Frontal cortex (tissue), 4 donors: ENCODE data around the gene FHOD1. TPM values are rescaled to one million over a fixed set of nuclear protein-coding genes. Genes with fewer than 3 reads are reported as not detected.
A peak's percentile ranks its signal among the peaks of the same experiment; 100 is the strongest.

Experiments
- DNase-seq, 2 donors: peaks; one replicate each; pipeline ENCODE4 v3.0.0; 2012; ENCODE audit warnings: low spot score in 2 of 2
- FAIRE-seq: peaks from 2 replicates; lab custom pipeline; 2012; peaks lifted over from hg19 to GRCh38; lab: Jason Lieb, UNC
- total RNA-seq: library from RNA; depleted of rRNA; stranded (reverse); fragments of >200 nt; gene quantifications from one replicate; pipeline ENCODE4 v1.2.3, GENCODE V29; 2014
- donor health status: control.
- donor health status: control.
- donor health status: control.

The FHOD1 gene
- total RNA-seq, 1 donor from 2014 or later, result 1.6 TPM

- no peak for FAIRE-seq
- no peak for DNase-seq
These were observed 5.6 kb upstream of the FHOD1 start for GRCh38 chr16:67252609-67253497.

GRCh38 chr16:67250045-67250327 lies 2.7 kb upstream of the FHOD1 start:
- DNase-seq, result no peak
- FAIRE-seq, result no peak

DNA sequence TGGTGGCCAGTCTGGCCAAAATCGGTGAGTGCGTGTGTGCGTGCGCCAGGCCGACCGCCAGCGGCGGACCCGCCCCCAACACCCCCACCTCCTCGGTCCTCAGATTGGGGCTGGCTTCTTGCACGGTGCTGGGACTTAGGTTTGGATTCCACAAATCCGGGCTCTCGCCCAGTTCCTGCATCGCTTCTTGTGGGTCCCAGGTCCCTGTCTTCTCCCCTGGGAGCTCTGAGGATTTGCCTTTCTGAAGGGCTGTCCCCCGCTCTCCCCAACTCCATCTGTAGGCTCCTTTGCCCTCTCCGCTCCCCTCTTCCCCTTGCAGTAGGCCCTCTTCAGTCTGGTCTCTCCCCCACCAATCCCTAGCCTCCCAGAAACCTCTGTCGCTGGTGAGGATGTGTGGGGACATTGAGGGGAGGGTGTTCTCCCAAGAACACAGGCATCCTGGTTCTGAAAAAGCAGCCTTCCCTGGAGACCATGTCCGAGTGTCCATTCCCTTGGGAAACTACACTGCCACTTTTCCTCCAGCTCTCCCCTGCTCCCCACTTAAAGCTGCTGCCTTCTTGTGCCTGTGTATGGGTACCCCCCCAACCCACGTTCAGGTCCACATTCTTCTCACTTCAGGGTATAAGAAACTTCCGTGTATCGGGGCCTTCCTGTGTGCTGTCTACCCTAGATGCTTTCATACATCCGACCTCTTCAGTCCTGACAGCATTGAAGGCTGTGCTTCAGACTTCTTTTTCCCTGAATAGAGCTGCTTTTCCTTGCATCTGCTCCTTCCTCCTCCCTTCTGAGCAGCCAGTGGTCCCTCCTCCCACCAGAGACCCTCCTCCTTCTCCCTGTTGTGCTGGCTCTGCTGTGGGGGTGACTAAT lies 2.1 kb upstream of the FHOD1 start:
- FAIRE-seq (no peak), DNase-seq (no peak)

GRCh38 chr16:67248401-67249177 lies 1.3 kb upstream of the FHOD1 start, which contains the start of gene SLC9A5:
TSS of gene SLC9A5 (plus strand) at chr16:67248979. CDS start at chr16:67249015, 36 bp downstream.
- DNase-seq, result peak in 1 of 2 donors; percentile 63
- no peak for FAIRE-seq

DNA sequence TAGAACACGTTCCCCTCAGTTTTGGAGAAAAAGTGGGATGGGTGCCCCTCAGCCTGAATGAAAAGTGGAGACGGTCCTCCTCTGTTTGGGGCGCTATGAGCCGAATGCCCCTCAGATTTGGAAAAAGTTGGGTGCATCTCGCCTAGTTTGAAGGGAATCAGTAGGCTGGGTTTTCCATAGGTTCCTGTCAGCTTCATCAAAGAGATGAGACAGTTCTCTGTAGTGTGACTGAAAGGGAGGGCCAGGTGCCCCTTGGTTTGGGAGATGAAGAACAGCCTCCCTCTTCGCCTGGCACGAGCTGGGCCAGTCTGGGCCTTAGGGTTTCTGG lies 756 bp upstream of the FHOD1 start:
- FAIRE-seq (no peak), DNase-seq (no peak)

DNA sequence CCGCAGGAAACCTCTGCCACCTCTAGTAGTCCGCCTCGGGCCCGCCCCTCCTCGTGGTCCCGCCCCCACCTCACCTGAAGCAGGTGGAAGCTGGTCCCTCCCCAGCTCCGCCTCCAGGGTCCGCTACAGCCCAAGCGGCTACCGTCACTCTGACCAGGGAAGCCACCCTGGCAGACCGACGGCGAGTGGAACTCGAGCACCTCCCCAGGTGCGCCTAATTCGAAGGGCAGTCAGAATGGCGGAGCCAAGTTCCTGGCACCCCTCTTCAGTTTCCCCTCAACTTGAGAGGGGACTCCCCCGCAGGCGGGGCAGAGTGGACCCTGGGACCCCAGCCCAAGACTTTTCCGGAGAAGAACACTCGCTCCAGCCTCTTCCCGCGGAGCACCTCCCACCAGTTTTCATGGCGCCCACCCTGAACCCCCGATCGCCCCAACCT lies 507 bp downstream of the FHOD1 start:
- FAIRE-seq, result no peak
- no peak for DNase-seq

GRCh38 chr16:67246081-67246755 lies 1.1 kb downstream of the FHOD1 start:
- DNase-seq (peak in 1 of 2 donors; percentile 58), FAIRE-seq (no peak)

- FAIRE-seq (no peak), DNase-seq (no peak)
These were observed 1.6 kb downstream of the FHOD1 start for GRCh38 chr16:67245674-67246080.

DNA sequence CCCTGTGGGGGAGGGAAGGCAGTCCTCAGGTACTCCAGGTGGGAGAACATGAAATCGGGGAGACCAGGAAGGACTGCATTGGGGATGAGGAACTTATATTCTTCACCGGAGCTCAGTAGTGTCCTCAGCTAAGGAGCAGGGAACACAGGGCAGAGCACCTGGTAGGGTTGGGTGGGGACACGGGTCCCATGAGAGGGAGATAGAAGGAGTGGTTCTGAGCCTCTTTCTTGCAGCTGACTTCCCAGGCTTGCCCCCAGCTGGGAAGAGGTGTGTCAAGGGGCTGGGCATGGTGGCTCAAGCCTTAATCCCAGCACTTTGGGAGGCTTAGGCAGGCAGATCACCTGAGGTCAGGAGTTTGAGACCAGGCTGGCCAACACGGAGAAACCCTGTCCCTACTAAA lies 2.1 kb downstream of the FHOD1 start:
- FAIRE-seq, result no peak
- no peak for DNase-seq

GRCh38 chr16:67244387-67245185 lies 2.7 kb downstream of the FHOD1 start:
- FAIRE-seq, result no peak

GRCh38 chr16:67243481-67243880 lies 3.8 kb downstream of the FHOD1 start:
- no peak for FAIRE-seq
- no peak for DNase-seq

More at GRCh38 chr16:67244387-67245185, 2.7 kb downstream of the FHOD1 start:
- DNase-seq, result no peak

DNA sequence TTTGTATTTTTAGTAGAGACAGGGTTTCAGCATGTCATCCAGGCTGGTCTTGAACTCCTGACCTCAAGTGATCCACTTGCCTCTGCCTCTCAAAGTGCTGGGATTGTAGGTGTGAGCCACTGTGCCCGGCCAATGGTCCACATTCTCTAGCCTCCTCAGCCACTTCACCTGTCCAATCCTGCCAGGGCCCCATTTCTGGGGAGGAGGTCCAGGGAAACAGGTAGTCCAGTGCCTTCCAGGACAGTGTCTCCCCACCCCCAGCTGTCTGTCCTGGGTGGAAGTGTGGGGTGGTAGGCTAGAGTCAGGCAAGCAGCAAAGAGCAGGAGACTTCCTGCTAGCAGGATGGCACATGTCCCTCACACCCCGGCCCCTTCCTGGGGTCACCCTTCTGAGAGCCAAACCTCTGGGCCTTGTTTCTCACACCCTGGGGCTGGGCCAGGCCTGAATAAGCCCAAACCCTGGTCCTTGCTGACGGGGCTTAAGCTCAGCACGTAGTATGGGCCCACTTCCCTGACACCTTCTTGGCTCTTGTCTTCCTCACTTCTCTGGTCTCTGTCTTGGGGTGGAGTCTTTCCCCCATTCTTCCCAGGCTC lies 5.0 kb downstream of the FHOD1 start:
- FAIRE-seq (no peak), DNase-seq (no peak)

GRCh38 chr16:67241008-67241900 lies 6.0 kb downstream of the FHOD1 start:
- DNase-seq (peak in 1 of 2 donors; percentile 55), FAIRE-seq (no peak)

- no peak for FAIRE-seq
These were observed 6.8 kb downstream of the FHOD1 start for GRCh38 chr16:67240506-67240905.

GRCh38 chr16:67238806-67239470 lies 8.3 kb downstream of the FHOD1 start:
- FAIRE-seq (no peak), DNase-seq (no peak)

More at GRCh38 chr16:67240506-67240905, 6.8 kb downstream of the FHOD1 start:
- no peak for DNase-seq

GRCh38 chr16:67238278-67238575 lies 9.1 kb downstream of the FHOD1 start:
- DNase-seq (no peak), FAIRE-seq (no peak)
